SK-N-MC (cell line): ENCODE measurements around the gene HUS1B.

Source experiments
- EZH2 ChIP-seq: fragments of 200-600 bp; sonication (generic); IDR thresholded peaks from one replicate; pipeline ENCODE4 v1.6.1; 2017; ENCODE audit warnings: antibody characterized with exemption
- POLR2AphosphoS5 ChIP-seq: IDR thresholded peaks from 2 replicates; pipeline ENCODE4 v1.6.1; 2012; ENCODE audit warnings: mild to moderate bottlenecking, low read depth, low read length, borderline replicate concordance

DNA sequence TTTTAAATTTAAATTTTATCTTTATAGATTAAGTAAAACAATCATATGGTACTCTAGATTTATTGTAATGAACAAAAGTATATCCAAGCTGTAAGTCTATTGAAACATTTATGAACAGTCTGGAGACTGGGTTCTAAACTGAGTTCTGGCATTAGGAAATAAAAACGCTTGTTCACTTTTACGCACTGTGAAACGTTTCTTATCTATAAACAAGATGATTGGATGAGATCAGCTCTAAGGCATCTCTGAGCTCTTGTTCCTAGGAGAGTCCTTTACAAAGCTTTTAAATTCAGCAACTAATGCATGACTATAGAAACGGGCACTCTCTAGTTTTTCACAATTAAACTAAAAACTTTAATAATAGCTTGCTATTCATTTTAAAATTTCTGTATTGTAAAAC is 6.8 kb downstream of the HUS1B start:
- no peak for TF ChIP-seq POLR2AphosphoS5
- TF ChIP-seq EZH2, result no peak
